Sciatic nerve (tissue), 2 donors: ENCODE measurements around the gene BRINP1. TPM values are rescaled to one million over a fixed set of nuclear protein-coding genes. Genes with fewer than 3 reads are reported as not detected.

Source experiments
- ATAC-seq: fragments of 200-7000 bp; cut with Tn5 transposase; one replicate; pipeline ENCODE4 v1.9.1; 2020; ENCODE audit warnings: mild to moderate bottlenecking, moderate library complexity
- DNase-seq: peaks from one replicate; pipeline ENCODE4 v3.0.0-alpha.2; 2020; ENCODE audit warnings: low spot score
- intact Hi-C: fragments of 100-400 bp; cut with DNase I; formaldehyde crosslinking; loops from one replicate; pipeline ENCODE4 v1.14.2; 2022
- total RNA-seq: library from RNA; stranded (reverse); fragmentation: NEBNext Ultra II Directional; extraction: Animal tissue kit (Norgen Biotek cat#: 25700); gene quantifications from one replicate; pipeline ENCODE4 v1.2.1, GENCODE V29; 2021
- donor health status: DM: no; HTN: no; CAD: no.
- donor health status: DM: no; HTN: no; CAD: no.

The BRINP1 gene
- total RNA-seq, 1 donor from 2014 or later, result not detected

- intact Hi-C loops, result no loop called here
- DNase-seq, result no peak
These were observed 85.1 kb downstream of the BRINP1 start for GRCh38 chr9:119284118-119284517.

GRCh38 chr9:119283078-119283794 lies 86.0 kb downstream of the BRINP1 start:
- no peak for DNase-seq
- intact Hi-C loops, result no loop called here

More at GRCh38 chr9:119284118-119284517, 85.1 kb downstream of the BRINP1 start:
- no peak for ATAC-seq

GRCh38 chr9:119282476-119283077 lies 86.7 kb downstream of the BRINP1 start:
- ATAC-seq, result no peak
- no peak for DNase-seq
- intact Hi-C loops, result no loop called here

More at GRCh38 chr9:119283078-119283794, 86.0 kb downstream of the BRINP1 start:
- no peak for ATAC-seq

- ATAC-seq (no peak), DNase-seq (no peak)
- intact Hi-C loops, result no loop called here
These were observed 88.3 kb downstream of the BRINP1 start for GRCh38 chr9:119280740-119281485.

GRCh38 chr9:119278171-119278570 lies 91.1 kb downstream of the BRINP1 start:
- DNase-seq (no peak), ATAC-seq (no peak)
- intact Hi-C loops, result no loop called here

- DNase-seq (no peak), ATAC-seq (no peak)
- intact Hi-C loops, result no loop called here
These were observed 95.1 kb downstream of the BRINP1 start for GRCh38 chr9:119273984-119274665.

- DNase-seq (no peak), ATAC-seq (no peak)
- intact Hi-C loops, result no loop called here
These were observed 95.8 kb downstream of the BRINP1 start for GRCh38 chr9:119273325-119273904.

GRCh38 chr9:119272500-119273211 lies 96.6 kb downstream of the BRINP1 start:
- no peak for ATAC-seq
- no peak for DNase-seq
- intact Hi-C loops, result no loop called here

GRCh38 chr9:119268985-119269384 lies 100.2 kb downstream of the BRINP1 start:
- ATAC-seq (no peak), DNase-seq (no peak)
- intact Hi-C loops, result no loop called here

- no peak for DNase-seq
- intact Hi-C loops, result no loop called here
- no peak for ATAC-seq
These were observed 105.1 kb downstream of the BRINP1 start for GRCh38 chr9:119264165-119264564.

GRCh38 chr9:119257592-119257991 lies 111.6 kb downstream of the BRINP1 start:
- intact Hi-C loops, result no loop called here
- DNase-seq, result no peak
- ATAC-seq, result no peak

GRCh38 chr9:119255116-119255515 lies 114.1 kb downstream of the BRINP1 start:
- intact Hi-C loops, result no loop called here
- DNase-seq, result no peak
- no peak for ATAC-seq

GRCh38 chr9:119252671-119253299 lies 116.5 kb downstream of the BRINP1 start:
- intact Hi-C loops, result no loop called here
- no peak for DNase-seq
- no peak for ATAC-seq

- intact Hi-C loops, result no loop called here
- DNase-seq, result no peak
- ATAC-seq, result no peak
These were observed 117.3 kb downstream of the BRINP1 start for GRCh38 chr9:119251936-119252335.

GRCh38 chr9:119250730-119251129 lies 118.5 kb downstream of the BRINP1 start:
- no peak for ATAC-seq
- intact Hi-C loops, result no loop called here
- DNase-seq, result no peak

- ATAC-seq, result no peak
- no peak for DNase-seq
- intact Hi-C loops, result no loop called here
These were observed 128.7 kb downstream of the BRINP1 start for GRCh38 chr9:119240546-119240945.

GRCh38 chr9:119234636-119235035 lies 134.6 kb downstream of the BRINP1 start:
- ATAC-seq, result no peak
- intact Hi-C loops, result no loop called here
- DNase-seq, result no peak

- intact Hi-C loops, result no loop called here
- ATAC-seq (no peak), DNase-seq (no peak)
These were observed 141.8 kb downstream of the BRINP1 start for GRCh38 chr9:119227422-119227821.
